OCI-LY7 (cell line): Measurements from ENCODE around the gene ENOX2. TPM values are rescaled to one million over a fixed set of nuclear protein-coding genes. Genes with fewer than 3 reads are reported as not detected.

ENCODE experiments used
- BruUV-seq: library from RNA; stranded (reverse); fragments of 400-500 nt; replicated peaks from 2 replicates; lab custom pipeline; 2021; lab: Mats Ljungman, UMichigan
- CTCF ChIA-PET: fragments of 300-600 bp; sonication (Branson Sonifier 250); formaldehyde crosslinking; loops from one replicate; lab custom pipeline; 2022; ENCODE audit warnings: antibody characterized with exemption; ENCODE audit not compliant: unreplicated experiment; lab: Charles Lee
- POLR2A ChIA-PET: fragments of 300-600 bp; sonication (Branson Sonifier 250); formaldehyde crosslinking; loops from one replicate; lab custom pipeline; 2022; ENCODE audit warnings: antibody characterized with exemption; lab: Charles Lee
- DNase-seq: peaks from one replicate; pipeline ENCODE4 v3.0.0-alpha.2; 2015; ENCODE audit warnings: low spot score
- H2AFZ ChIP-seq: fragments of 200-600 bp; sonication (generic), shearing (Covaris generic); 2 replicates; pipeline ENCODE4 v1.6.1; 2014; ENCODE audit warnings: mild to moderate bottlenecking, antibody characterized with exemption, low read length, moderate library complexity
- H3K27ac ChIP-seq: fragments of 200-600 bp; sonication (generic); 2 replicates; pipeline ENCODE4 v1.5.1; 2014; ENCODE audit warnings: mixed run types, low read depth, mild to moderate bottlenecking, moderate library complexity, low read length, inconsistent platforms; ENCODE audit not compliant: poor library complexity, severe bottlenecking
- H3K36me3 ChIP-seq: fragments of 200-600 bp; sonication (generic); 2 replicates; pipeline ENCODE4 v1.6.1; 2014; ENCODE audit warnings: mild to moderate bottlenecking, antibody characterized with exemption, low read length, moderate library complexity, mixed read lengths; ENCODE audit not compliant: insufficient read depth
- H3K4me1 ChIP-seq: fragments of 200-600 bp; sonication (generic); 2 replicates; pipeline ENCODE4 v1.5.1; 2014; ENCODE audit warnings: mild to moderate bottlenecking, low read length; ENCODE audit not compliant: insufficient read depth, poor library complexity, severe bottlenecking
- H3K4me2 ChIP-seq: fragments of 200-600 bp; sonication (generic); 2 replicates; pipeline ENCODE4 v1.6.1; 2014; ENCODE audit warnings: mild to moderate bottlenecking, low read length
- H3K4me3 ChIP-seq: fragments of 200-600 bp; sonication (generic); 2 replicates; pipeline ENCODE4 v1.5.1; 2014; ENCODE audit warnings: mild to moderate bottlenecking, low read depth, low read length; ENCODE audit not compliant: poor library complexity, severe bottlenecking
- H3K79me2 ChIP-seq: fragments of 200-600 bp; sonication (generic); 2 replicates; pipeline ENCODE4 v1.6.1; 2016; ENCODE audit warnings: low read depth, mild to moderate bottlenecking, low read length, moderate library complexity, mixed read lengths; ENCODE audit not compliant: insufficient read depth
- H3K9me2 ChIP-seq: fragments of 200-600 bp; sonication (generic); 2 replicates; pipeline ENCODE4 v1.6.1; 2016; ENCODE audit warnings: mild to moderate bottlenecking, low read length, mixed read lengths; ENCODE audit not compliant: insufficient read depth
- H3K9me3 ChIP-seq: fragments of 200-600 bp; sonication (generic); 2 replicates; pipeline ENCODE4 v1.6.1; 2014; ENCODE audit warnings: mild to moderate bottlenecking, mixed run types, low read length, mixed read lengths
- H4K20me1 ChIP-seq: fragments of 200-600 bp; sonication (generic); 2 replicates; pipeline ENCODE4 v1.6.1; 2014; ENCODE audit warnings: mild to moderate bottlenecking, antibody characterized with exemption, low read length, moderate library complexity, mixed read lengths; ENCODE audit not compliant: insufficient read depth
- EZH2phosphoT487 ChIP-seq: fragments of 200-600 bp; sonication (generic); IDR thresholded peaks from 2 replicates; pipeline ENCODE4 v1.6.1; 2018; ENCODE audit warnings: low read depth, borderline replicate concordance, mild to moderate bottlenecking, mixed run types, antibody characterized with exemption, low read length, moderate library complexity, mixed read lengths
- intact Hi-C: fragments of 100-400 bp; cut with micrococcal nuclease; formaldehyde crosslinking; loops from one replicate; pipeline ENCODE4 v1.10.0; 2022; ENCODE audit not compliant: unreplicated experiment
- total RNA-seq, 2 experiments: library from RNA; depleted of rRNA in 1 of 2; stranded (reverse); fragments of >200 nt in 1 of 2; shearing (Covaris generic) in 1 of 2; gene quantifications; 2 replicates each; pipeline ENCODE4 v1.2.3, GENCODE V29; 2014 to 2022
- TF ChIP-seq, protein P1 (sequence below): fragments of 200-600 bp; sonication (generic); conservative IDR thresholded peaks from 2 replicates; pipeline ENCODE4 v1.5.1; 2014; ENCODE audit warnings: mild to moderate bottlenecking, antibody characterized with exemption, low read length, moderate library complexity, mixed read lengths

Gene ENOX2
- total RNA-seq, 2 experiments from 2014 or later: 5.0 to 11.9 TPM

DNA sequence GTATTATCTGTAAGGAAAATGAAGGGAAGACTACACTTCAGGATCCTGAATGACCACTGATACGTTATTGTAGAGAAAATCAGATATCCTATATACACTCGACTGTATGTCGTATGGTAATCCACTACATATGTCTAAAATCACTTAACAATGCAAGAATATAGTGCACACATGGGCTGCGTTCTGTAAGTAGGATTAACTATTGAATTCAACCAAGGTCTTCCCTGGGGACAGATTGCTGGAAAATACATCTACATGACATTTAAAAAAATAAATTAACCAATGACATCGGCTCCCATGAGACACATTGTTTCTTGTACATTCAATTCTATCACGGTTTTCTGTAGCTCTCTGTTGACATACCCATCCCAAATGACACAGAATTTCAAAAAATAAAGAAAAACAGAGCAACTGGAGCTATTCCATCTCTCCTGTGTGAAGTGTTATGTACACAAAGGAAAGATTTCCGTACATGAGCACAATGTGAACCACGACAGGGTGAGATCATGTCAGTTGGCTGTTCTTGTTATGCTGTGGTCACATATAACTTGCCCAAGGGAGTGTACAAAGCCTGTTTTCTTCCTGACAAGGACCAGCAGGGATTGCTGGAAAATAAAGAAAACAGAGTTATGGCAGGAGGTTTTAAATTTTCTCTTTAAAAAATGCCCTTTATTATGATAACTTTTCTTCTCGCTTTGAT, 6.1 kb downstream of the ENOX2 start:
- no peak overlapping the region for H3K4me2 ChIP-seq
- no TSS peak for BruUV-seq
- H3K4me1 ChIP-seq: no peaks in the 10 kb centered on the region
- CTCF ChIA-PET: no interaction called here
- no peaks in the 10 kb centered on the region for H3K79me2 ChIP-seq
- no peaks in the 10 kb centered on the region for H4K20me1 ChIP-seq
- intact Hi-C loops: no loop called here
- H3K27ac ChIP-seq: no peak overlapping the region
- H3K9me2 ChIP-seq: no peaks in the 10 kb centered on the region
- no peak overlapping the region for H2AFZ ChIP-seq
- no peak overlapping the region for H3K4me3 ChIP-seq
- POLR2A ChIA-PET: no interaction called here
- no peaks in the 10 kb centered on the region for H3K9me3 ChIP-seq
- TF ChIP-seq, protein P1, sequence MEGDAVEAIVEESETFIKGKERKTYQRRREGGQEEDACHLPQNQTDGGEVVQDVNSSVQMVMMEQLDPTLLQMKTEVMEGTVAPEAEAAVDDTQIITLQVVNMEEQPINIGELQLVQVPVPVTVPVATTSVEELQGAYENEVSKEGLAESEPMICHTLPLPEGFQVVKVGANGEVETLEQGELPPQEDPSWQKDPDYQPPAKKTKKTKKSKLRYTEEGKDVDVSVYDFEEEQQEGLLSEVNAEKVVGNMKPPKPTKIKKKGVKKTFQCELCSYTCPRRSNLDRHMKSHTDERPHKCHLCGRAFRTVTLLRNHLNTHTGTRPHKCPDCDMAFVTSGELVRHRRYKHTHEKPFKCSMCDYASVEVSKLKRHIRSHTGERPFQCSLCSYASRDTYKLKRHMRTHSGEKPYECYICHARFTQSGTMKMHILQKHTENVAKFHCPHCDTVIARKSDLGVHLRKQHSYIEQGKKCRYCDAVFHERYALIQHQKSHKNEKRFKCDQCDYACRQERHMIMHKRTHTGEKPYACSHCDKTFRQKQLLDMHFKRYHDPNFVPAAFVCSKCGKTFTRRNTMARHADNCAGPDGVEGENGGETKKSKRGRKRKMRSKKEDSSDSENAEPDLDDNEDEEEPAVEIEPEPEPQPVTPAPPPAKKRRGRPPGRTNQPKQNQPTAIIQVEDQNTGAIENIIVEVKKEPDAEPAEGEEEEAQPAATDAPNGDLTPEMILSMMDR: no peak
- TF ChIP-seq EZH2phosphoT487: no peak
- DNase-seq: no peak
- H3K36me3 ChIP-seq: no peaks in the 10 kb centered on the region

DNA sequence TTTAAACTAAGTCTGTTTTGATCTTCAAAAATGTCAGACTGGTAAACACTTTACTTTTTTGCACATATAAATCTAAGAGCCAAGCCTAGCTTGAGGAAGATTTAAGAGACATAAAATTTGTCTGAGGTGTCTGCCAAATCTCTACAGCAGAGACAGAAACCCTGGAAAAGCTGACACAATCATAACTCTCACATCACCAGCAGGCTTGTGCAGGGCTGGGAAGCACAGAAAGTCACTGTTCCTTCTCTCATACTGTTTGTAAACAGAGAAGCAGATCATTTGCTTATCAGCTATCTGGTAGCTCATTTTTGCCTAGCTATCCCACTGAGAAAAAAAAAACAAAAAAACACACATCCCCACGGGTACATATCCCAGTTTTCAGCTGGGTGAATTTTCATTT, 7.0 kb downstream of the ENOX2 start:
- H3K79me2 ChIP-seq: no peaks in the 10 kb centered on the region
- no peaks in the 10 kb centered on the region for H3K4me1 ChIP-seq
- no peaks in the 10 kb centered on the region for H3K36me3 ChIP-seq
- H3K27ac ChIP-seq: no peak overlapping the region
- H2AFZ ChIP-seq: no peak overlapping the region
- no peak for TF ChIP-seq EZH2phosphoT487
- TF ChIP-seq, protein P1: no peak
- H4K20me1 ChIP-seq: no peaks in the 10 kb centered on the region
- no TSS peak for BruUV-seq
- intact Hi-C loops: no loop called here
- POLR2A ChIA-PET: no interaction called here
- no peak overlapping the region for H3K4me3 ChIP-seq
- no peaks in the 10 kb centered on the region for H3K9me3 ChIP-seq
- H3K4me2 ChIP-seq: no peak overlapping the region
- DNase-seq: no peak
- CTCF ChIA-PET: no interaction called here
- H3K9me2 ChIP-seq: no peaks in the 10 kb centered on the region

DNA sequence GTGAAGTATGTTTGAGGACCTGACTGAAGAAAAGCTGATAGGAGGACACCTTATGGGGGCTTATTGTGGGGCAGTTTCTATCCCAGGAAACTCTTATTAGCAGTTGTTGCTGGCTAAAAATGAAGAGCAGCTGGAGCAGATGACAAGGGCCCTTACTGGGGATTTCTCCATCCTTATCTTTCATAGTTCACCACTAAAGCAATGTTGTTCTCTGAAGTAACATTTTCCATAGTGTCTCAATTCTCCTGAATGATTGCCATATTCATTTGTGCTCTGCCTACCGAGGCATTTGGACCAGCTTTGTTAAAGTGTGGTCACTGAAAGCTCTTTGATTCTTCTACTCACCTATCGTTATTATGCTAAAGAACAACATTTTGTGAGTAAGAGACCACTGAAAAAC, 7.7 kb downstream of the ENOX2 start:
- ChIA-PET POLR2A (no interaction called here), CTCF (no interaction called here)
- Histone ChIP-seq H3K4me2 (no peak overlapping the region), H3K9me2 (no peaks in the 10 kb centered on the region), H3K9me3 (no peaks in the 10 kb centered on the region), H4K20me1 (no peaks in the 10 kb centered on the region), H3K27ac (no peak overlapping the region), H3K79me2 (no peaks in the 10 kb centered on the region), H3K36me3 (no peaks in the 10 kb centered on the region), H3K4me3 (no peak overlapping the region), H3K4me1 (no peaks in the 10 kb centered on the region), H2AFZ (no peak overlapping the region)
- intact Hi-C loops: no loop called here
- DNase-seq: no peak
- TF ChIP-seq, protein P1: no peak
- no peak for TF ChIP-seq EZH2phosphoT487
- no TSS peak for BruUV-seq
